DMS53 (cell line): ENCODE measurements around the gene COX4I1.
"Not testable (repeated sequence)": the region's sequence is repeated elsewhere in the genome, so short reads cannot be mapped to it uniquely, and the experiment has no call there.

Experiments used
- DNase-seq: peaks from one replicate; lab custom pipeline; 2025; lab: John Stamatoyannopoulos, UW

COX4I1 gene

GRCh38 chr16:85800321-85800669 is 800 bp downstream of the COX4I1 start:
- peak; percentile 64 for DNase-seq

- no peak for DNase-seq
Measured at GRCh38 chr16:85803570-85803969, 4.1 kb downstream of the COX4I1 start.

- no peak for DNase-seq
Measured at GRCh38 chr16:85805442-85806045, 6.0 kb downstream of the COX4I1 start.

GRCh38 chr16:85806539-85806938 is 7.0 kb downstream of the COX4I1 start:
- no peak for DNase-seq

- DNase-seq: not testable (repeated sequence)
Measured at GRCh38 chr16:85807340-85807739, 7.8 kb downstream of the COX4I1 start.

GRCh38 chr16:85808104-85808503 is 8.6 kb downstream of the COX4I1 start:
- DNase-seq: not testable (repeated sequence)

GRCh38 chr16:85808926-85809325 is 9.4 kb downstream of the COX4I1 start:
- DNase-seq: no peak

- no peak for DNase-seq
Measured at GRCh38 chr16:85809645-85810044, 10.2 kb downstream of the COX4I1 start.

GRCh38 chr16:85810097-85810741 is 10.7 kb downstream of the COX4I1 start:
- DNase-seq: no peak

GRCh38 chr16:85810742-85811115 is 11.2 kb downstream of the COX4I1 start:
- no peak for DNase-seq

GRCh38 chr16:85812031-85812807 is 12.7 kb downstream of the COX4I1 start:
- DNase-seq: no peak

- DNase-seq: no peak
Measured at GRCh38 chr16:85812811-85813700, 13.6 kb downstream of the COX4I1 start.

GRCh38 chr16:85816159-85816558 is 16.7 kb downstream of the COX4I1 start:
- no peak for DNase-seq

GRCh38 chr16:85817195-85817594 is 17.7 kb downstream of the COX4I1 start:
- DNase-seq: not testable (repeated sequence)

GRCh38 chr16:85819245-85819644 is 19.8 kb downstream of the COX4I1 start:
- DNase-seq: peak; percentile 78

- DNase-seq: no peak
Measured at GRCh38 chr16:85819771-85820170, 20.3 kb downstream of the COX4I1 start.

- DNase-seq: peak; percentile 27
Measured at GRCh38 chr16:85820604-85821372, 21.3 kb downstream of the COX4I1 start.

- DNase-seq: peak; percentile 79
Measured at GRCh38 chr16:85821390-85822135, 22.1 kb downstream of the COX4I1 start.

- DNase-seq: no peak
Measured at GRCh38 chr16:85822145-85822544, 22.6 kb downstream of the COX4I1 start.

- no peak for DNase-seq
Measured at GRCh38 chr16:85823328-85823920, 23.9 kb downstream of the COX4I1 start.
